ENCODE data around the gene MSS51.

Gene MSS51

GRCh38 chr10:73433538-73433867, at the start of gene MSS51:
Gene MSS51 (minus strand): TSS chr10:73433561. CDS start chr10:73428284, 5,277 bp downstream.
- peak; percentile 71 for DNase-seq

GRCh38 chr10:73480158-73480557, 46.8 kb upstream of the MSS51 start:
- DNase-seq: no peak

- peak; percentile 85 for DNase-seq
These were observed 45.3 kb upstream of the MSS51 start for GRCh38 chr10:73478636-73479035.

GRCh38 chr10:73471226-73471625, 37.9 kb upstream of the MSS51 start:
- no peak for DNase-seq

GRCh38 chr10:73469579-73469978, 36.2 kb upstream of the MSS51 start:
- peak; percentile 24 for DNase-seq

- DNase-seq: peak; percentile 51
These were observed 33.8 kb upstream of the MSS51 start for GRCh38 chr10:73467206-73467605.

GRCh38 chr10:73465978-73466726, 32.8 kb upstream of the MSS51 start:
- no peak for DNase-seq

GRCh38 chr10:73460897-73461296, 27.5 kb upstream of the MSS51 start:
- no peak for DNase-seq

GRCh38 chr10:73459683-73460314, 26.4 kb upstream of the MSS51 start:
- DNase-seq: no peak

GRCh38 chr10:73456187-73456890, 23.0 kb upstream of the MSS51 start:
- peak; percentile 97 for DNase-seq

- no peak for DNase-seq
These were observed 15.8 kb upstream of the MSS51 start for GRCh38 chr10:73449113-73449512.

- no peak for DNase-seq
These were observed 15.0 kb upstream of the MSS51 start for GRCh38 chr10:73448384-73448783.

GRCh38 chr10:73446926-73447325, 13.6 kb upstream of the MSS51 start:
- no peak for DNase-seq

GRCh38 chr10:73444457-73444856, 11.1 kb upstream of the MSS51 start:
- DNase-seq: no peak

GRCh38 chr10:73439605-73440312, 6.4 kb upstream of the MSS51 start:
- no peak for DNase-seq

GRCh38 chr10:73439055-73439454, 5.7 kb upstream of the MSS51 start:
- no peak for DNase-seq

- DNase-seq: no peak
These were observed 469 bp downstream of the MSS51 start for GRCh38 chr10:73432646-73433537.

GRCh38 chr10:73426318-73426717, 7.0 kb downstream of the MSS51 start:
- DNase-seq: no peak

- DNase-seq: no peak
These were observed 8.9 kb downstream of the MSS51 start for GRCh38 chr10:73424478-73424877.

GRCh38 chr10:73423309-73423708, 10.1 kb downstream of the MSS51 start:
- no peak for DNase-seq

GRCh38 chr10:73416571-73416970, 16.8 kb downstream of the MSS51 start:
- no peak for DNase-seq

- DNase-seq: no peak
These were observed 19.0 kb downstream of the MSS51 start for GRCh38 chr10:73414230-73414945.

All from hematopoietic multipotent progenitor cell treated with erythropoietin and hydrocortisone succinate and interleukin-3 and kit ligand, for 4 days (in vitro differentiated cells).